HG03175 (cell line): ENCODE results near the gene ATN1.

Experiments used
- ATAC-seq: cut with Tn5 transposase; IDR thresholded peaks from one replicate; pipeline ENCODE4 v1.9.1; 2021; ENCODE audit warnings: mild to moderate bottlenecking, moderate library complexity; ENCODE audit not compliant: unreplicated experiment

ATN1 gene

GRCh38 chr12:6923003-6923732 lies 4.6 kb upstream of the ATN1 start:
- no peak for ATAC-seq

- no peak for ATAC-seq
Observed at GRCh38 chr12:6923851-6924250, 3.9 kb upstream of the ATN1 start.

GRCh38 chr12:6925239-6925539 lies 2.6 kb upstream of the ATN1 start:
- no peak for ATAC-seq

GRCh38 chr12:6925540-6926279 lies 2.0 kb upstream of the ATN1 start:
- no peak for ATAC-seq

GRCh38 chr12:6928022-6928702 lies 403 bp downstream of the ATN1 start:
- peak; percentile 40 for ATAC-seq

- ATAC-seq, result no peak
Observed at GRCh38 chr12:6928703-6929407, 1.1 kb downstream of the ATN1 start.

GRCh38 chr12:6929466-6930452 lies 2.0 kb downstream of the ATN1 start:
- ATAC-seq, result no peak

GRCh38 chr12:6932766-6933165 lies 5.0 kb downstream of the ATN1 start:
- no peak for ATAC-seq

GRCh38 chr12:6934110-6934509 lies 6.4 kb downstream of the ATN1 start:
- no peak for ATAC-seq

GRCh38 chr12:6935371-6936193 lies 7.8 kb downstream of the ATN1 start:
- ATAC-seq, result no peak

- ATAC-seq, result no peak
Observed at GRCh38 chr12:6936194-6936635, 8.5 kb downstream of the ATN1 start.

- peak; percentile 6 for ATAC-seq
Observed at GRCh38 chr12:6936636-6937480, 9.1 kb downstream of the ATN1 start.

GRCh38 chr12:6937481-6938352 lies 10.0 kb downstream of the ATN1 start:
- ATAC-seq, result peak; percentile 94

- no peak for ATAC-seq
Observed at GRCh38 chr12:6938353-6939190, 10.8 kb downstream of the ATN1 start.

GRCh38 chr12:6939191-6939540 lies 11.4 kb downstream of the ATN1 start:
- no peak for ATAC-seq

GRCh38 chr12:6941267-6941666 lies 13.5 kb downstream of the ATN1 start:
- ATAC-seq, result no peak

GRCh38 chr12:6941782-6942181 lies 14.0 kb downstream of the ATN1 start:
- no peak for ATAC-seq
